Immature natural killer cell (primary cell): ENCODE results near the gene TOP3A. TPM values are rescaled to one million over a fixed set of nuclear protein-coding genes. Genes with fewer than 3 reads are reported as not detected.

Source experiments
- DNase-seq, 3 donors: peaks; one replicate each; pipeline ENCODE4 v3.0.0; 2022; ENCODE audit warnings: mixed read lengths in 1 of 3
- H3K27ac Mint-ChIP-seq, 6 donors: one replicate each; pipeline ENCODE4 v1.8.0; 2020; ENCODE audit warnings: mixed read lengths in 6 of 6, mild to moderate bottlenecking in 5 of 6, inconsistent platforms in 4 of 6, moderate library complexity in 3 of 6
- H3K27me3 Mint-ChIP-seq, 3 donors: one replicate each; pipeline ENCODE4 v1.8.0; 2020 to 2021; ENCODE audit warnings: low read depth in 3 of 3, mild to moderate bottlenecking in 3 of 3, mixed read lengths in 3 of 3, moderate library complexity in 3 of 3, inconsistent platforms in 1 of 3
- H3K36me3 Mint-ChIP-seq, 3 donors: one replicate each; pipeline ENCODE4 v1.8.0; 2020; ENCODE audit warnings: mixed read lengths in 3 of 3, inconsistent platforms in 2 of 3, mild to moderate bottlenecking in 2 of 3
- H3K4me1 Mint-ChIP-seq, 2 donors: one replicate each; pipeline ENCODE4 v1.8.0; 2020; ENCODE audit warnings: inconsistent platforms in 2 of 2, mild to moderate bottlenecking in 2 of 2, mixed read lengths in 2 of 2, moderate library complexity in 1 of 2
- H3K4me3 Mint-ChIP-seq, 5 donors: one replicate each; pipeline ENCODE4 v1.8.0; 2020; ENCODE audit warnings: mild to moderate bottlenecking in 5 of 5, mixed read lengths in 5 of 5, inconsistent platforms in 3 of 5, moderate library complexity in 3 of 5
- H3K9me3 Mint-ChIP-seq, 6 donors: one replicate each; pipeline ENCODE4 v1.8.0; 2020; ENCODE audit warnings: mild to moderate bottlenecking in 6 of 6, mixed read lengths in 6 of 6, inconsistent platforms in 4 of 6, moderate library complexity in 3 of 6
- polyA plus RNA-seq, 3 donors: library from polyadenylated mRNA; unstranded; fragments of 300-500 nt; fragmentation: Illumina TruSeq; gene quantifications; one replicate each; pipeline ENCODE4 v1.2.3, GENCODE V29; 2021

Gene TOP3A
- polyA plus RNA-seq, 3 donors from 2014 or later = 4.8 to 32.7 (median 15.2) TPM

DNA sequence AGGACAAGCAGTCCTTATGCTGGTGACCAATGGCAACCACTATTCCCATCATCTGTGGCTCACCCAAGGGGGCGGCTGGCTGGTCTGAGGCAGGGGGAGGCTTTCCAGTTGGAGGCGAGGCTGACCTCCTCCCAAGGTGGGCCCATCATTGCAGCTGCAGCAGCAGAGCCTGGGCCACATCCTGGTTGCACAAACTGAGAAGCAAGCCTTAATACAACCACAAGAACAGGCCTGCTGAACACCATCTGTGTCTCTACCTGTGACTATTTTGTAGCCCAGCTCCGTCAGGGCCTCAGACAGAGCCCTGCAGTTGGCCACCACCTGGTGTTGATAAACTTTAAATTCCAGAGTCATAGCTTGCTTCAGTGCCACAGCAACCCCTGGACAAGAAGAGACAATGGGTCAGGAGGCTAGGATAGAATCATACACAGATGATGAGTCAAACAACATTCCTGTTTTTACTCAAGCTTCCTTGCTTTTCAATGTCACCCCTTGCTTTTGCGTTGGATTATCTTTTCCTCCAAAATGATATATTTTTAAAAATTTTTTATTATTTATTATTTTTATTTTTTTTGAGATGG, 18.2 kb upstream of the TOP3A start:
- DNase-seq = no peak
- peaks cover 0 to 10% (median 0%) of the 10 kb centered on the region in 3 donors for H3K36me3 Mint-ChIP-seq

GRCh38 chr17:18331879-18332278, 17.1 kb upstream of the TOP3A start:
- Mint-ChIP-seq H3K27me3 (no peaks in the 10 kb centered on the region), H3K4me3 (peak overlapping the region in 1 of 5 donors; percentile 43), H3K4me1 (peaks cover 7 to 9% of the 10 kb centered on the region in 2 donors), H3K27ac (peak overlapping the region in 4 of 6 donors; percentile 48 to 89 (median 77)), H3K36me3 (peaks cover 0 to 6% (median 0%) of the 10 kb centered on the region in 3 donors), H3K9me3 (no peaks in the 10 kb centered on the region)
- DNase-seq = peak in 1 of 3 donors; percentile 14

More for the DNA sequence above, 18.2 kb upstream of the TOP3A start:
- H3K27me3 Mint-ChIP-seq = no peaks in the 10 kb centered on the region
- H3K4me1 Mint-ChIP-seq = peaks cover 7 to 9% of the 10 kb centered on the region in 2 donors
- no peak overlapping the region for H3K4me3 Mint-ChIP-seq
- peak overlapping the region in 1 of 6 donors; percentile 72 for H3K27ac Mint-ChIP-seq
- H3K9me3 Mint-ChIP-seq = no peaks in the 10 kb centered on the region

GRCh38 chr17:18328643-18329204, 13.9 kb upstream of the TOP3A start:
- H3K4me3 Mint-ChIP-seq = no peak overlapping the region
- peak overlapping the region in 1 of 6 donors; percentile 42 for H3K27ac Mint-ChIP-seq
- peaks cover 0 to 11% (median 0%) of the 10 kb centered on the region in 3 donors for H3K36me3 Mint-ChIP-seq
- H3K27me3 Mint-ChIP-seq = no peaks in the 10 kb centered on the region
- H3K9me3 Mint-ChIP-seq = no peaks in the 10 kb centered on the region
- peaks cover 7 to 25% of the 10 kb centered on the region in 2 donors for H3K4me1 Mint-ChIP-seq
- no peak for DNase-seq

- Mint-ChIP-seq H3K36me3 (peaks cover 0 to 14% (median 0%) of the 10 kb centered on the region in 3 donors), H3K4me1 (peaks cover 7 to 25% of the 10 kb centered on the region in 2 donors), H3K27me3 (no peaks in the 10 kb centered on the region), H3K9me3 (no peaks in the 10 kb centered on the region), H3K27ac (no peak overlapping the region), H3K4me3 (no peak overlapping the region)
- no peak for DNase-seq
Measured at GRCh38 chr17:18327556-18327955, 12.8 kb upstream of the TOP3A start.

- H3K27ac Mint-ChIP-seq = no peak overlapping the region
- H3K4me3 Mint-ChIP-seq = no peak overlapping the region
- H3K27me3 Mint-ChIP-seq = no peaks in the 10 kb centered on the region
- H3K4me1 Mint-ChIP-seq = peaks cover 6 to 24% of the 10 kb centered on the region in 2 donors
- H3K9me3 Mint-ChIP-seq = no peaks in the 10 kb centered on the region
- peaks cover 0 to 14% (median 0%) of the 10 kb centered on the region in 3 donors for H3K36me3 Mint-ChIP-seq
- DNase-seq = no peak
Measured at GRCh38 chr17:18327093-18327492, 12.3 kb upstream of the TOP3A start.

DNA sequence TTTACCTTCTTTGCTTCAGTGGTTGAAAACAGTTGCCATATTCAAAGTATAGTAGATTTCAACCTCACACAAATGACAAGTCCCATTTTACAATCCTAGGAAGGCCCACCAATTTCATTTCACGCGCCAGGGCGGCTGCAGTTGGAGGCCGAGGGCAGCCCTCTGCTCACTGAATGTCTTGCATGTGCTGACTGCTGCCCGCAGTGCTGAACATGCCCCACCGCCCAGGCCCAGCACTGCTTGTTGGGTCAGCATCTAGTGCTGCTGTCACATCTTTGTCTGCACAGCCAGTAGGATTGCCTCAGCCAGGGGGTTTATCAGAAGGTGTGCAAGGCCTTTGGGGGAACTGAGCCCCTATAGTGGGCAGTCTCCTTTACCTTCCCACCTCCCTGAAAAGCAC, 11.8 kb upstream of the TOP3A start:
- H3K27ac Mint-ChIP-seq = no peak overlapping the region
- H3K27me3 Mint-ChIP-seq = no peaks in the 10 kb centered on the region
- no peak for DNase-seq
- no peaks in the 10 kb centered on the region for H3K9me3 Mint-ChIP-seq
- no peak overlapping the region for H3K4me3 Mint-ChIP-seq
- H3K4me1 Mint-ChIP-seq = peaks cover under 1 to 23% of the 10 kb centered on the region in 2 donors
- peaks cover 0 to 14% (median 0%) of the 10 kb centered on the region in 3 donors for H3K36me3 Mint-ChIP-seq

DNA sequence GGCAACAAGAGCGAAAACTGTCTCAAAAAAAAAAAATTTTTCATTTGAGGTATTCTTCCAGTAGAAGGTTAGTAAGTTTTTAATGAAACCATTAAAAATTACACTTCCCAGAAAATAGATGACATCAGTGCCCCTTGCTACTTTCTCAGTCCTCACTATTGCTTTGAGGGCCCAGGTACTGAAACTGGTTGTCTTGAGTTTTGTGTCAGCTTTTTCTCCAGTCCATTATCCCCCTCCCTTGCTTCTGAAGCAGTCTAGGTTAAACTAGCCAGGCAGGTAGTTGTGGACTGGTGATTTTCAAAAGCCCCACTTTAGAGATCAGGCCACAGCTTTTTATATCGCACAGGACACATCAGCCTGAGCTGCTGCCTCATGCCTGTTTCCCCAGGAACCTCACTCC, 11.2 kb upstream of the TOP3A start:
- Mint-ChIP-seq H3K27ac (no peak overlapping the region), H3K4me3 (no peak overlapping the region), H3K9me3 (no peaks in the 10 kb centered on the region), H3K36me3 (peaks cover 0 to 14% (median 0%) of the 10 kb centered on the region in 3 donors), H3K27me3 (peaks cover 0 to 2% (median 0%) of the 10 kb centered on the region in 3 donors), H3K4me1 (peaks cover 0 to 26% of the 10 kb centered on the region in 2 donors)
- no peak for DNase-seq

DNA sequence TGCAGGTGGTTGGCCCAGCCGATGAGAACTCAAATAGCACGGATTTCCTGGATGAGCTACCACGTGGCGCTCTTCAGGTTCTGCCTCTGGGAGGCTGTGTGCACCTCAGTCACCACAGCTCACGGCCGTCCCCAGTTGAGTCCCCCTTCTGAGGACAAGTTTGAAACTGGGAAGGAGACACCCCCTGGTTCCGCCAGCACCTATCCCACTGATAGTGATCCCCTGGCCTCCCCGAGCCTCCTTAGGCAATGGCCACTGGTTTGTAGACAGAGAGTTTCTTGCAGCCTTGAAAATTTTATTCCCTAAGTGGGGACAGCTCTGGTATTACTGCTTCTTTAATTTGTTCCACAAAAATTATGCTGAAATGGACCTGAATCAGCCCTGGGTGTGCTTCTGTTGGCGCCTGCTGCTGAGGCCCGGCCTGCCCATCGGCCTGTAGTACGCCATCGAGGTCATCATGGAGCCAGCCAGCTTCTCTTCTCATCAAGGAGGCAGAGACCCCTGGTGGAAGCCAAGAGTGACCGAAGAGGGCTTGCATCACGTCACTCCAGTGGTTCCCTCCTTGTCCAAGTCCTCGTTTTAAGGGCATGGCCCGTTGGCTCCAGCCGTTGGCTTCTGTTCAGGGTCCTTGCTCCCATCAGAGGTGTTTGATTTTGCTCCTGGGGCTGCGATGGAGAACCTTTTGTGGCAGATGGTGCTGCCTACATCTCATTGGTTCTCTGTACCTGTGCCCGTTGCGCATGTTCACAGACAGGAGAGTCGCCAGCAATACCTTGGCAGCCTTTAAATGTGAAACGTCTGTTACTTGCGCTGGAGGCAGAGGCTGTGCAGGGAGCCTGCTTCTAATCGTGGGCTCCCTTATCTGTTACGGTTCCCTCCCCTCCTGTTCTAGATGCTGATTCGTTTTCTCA, 9.6 kb upstream of the TOP3A start:
- H3K4me3 Mint-ChIP-seq = no peak overlapping the region
- no peaks in the 10 kb centered on the region for H3K9me3 Mint-ChIP-seq
- H3K4me1 Mint-ChIP-seq = peaks cover 15 to 43% of the 10 kb centered on the region in 2 donors
- peaks cover 0 to 2% (median 2%) of the 10 kb centered on the region in 3 donors for H3K27me3 Mint-ChIP-seq
- peaks cover 0 to 14% (median 6%) of the 10 kb centered on the region in 3 donors for H3K36me3 Mint-ChIP-seq
- no peak for DNase-seq
- peak overlapping the region in 1 of 6 donors; percentile 21 for H3K27ac Mint-ChIP-seq

DNA sequence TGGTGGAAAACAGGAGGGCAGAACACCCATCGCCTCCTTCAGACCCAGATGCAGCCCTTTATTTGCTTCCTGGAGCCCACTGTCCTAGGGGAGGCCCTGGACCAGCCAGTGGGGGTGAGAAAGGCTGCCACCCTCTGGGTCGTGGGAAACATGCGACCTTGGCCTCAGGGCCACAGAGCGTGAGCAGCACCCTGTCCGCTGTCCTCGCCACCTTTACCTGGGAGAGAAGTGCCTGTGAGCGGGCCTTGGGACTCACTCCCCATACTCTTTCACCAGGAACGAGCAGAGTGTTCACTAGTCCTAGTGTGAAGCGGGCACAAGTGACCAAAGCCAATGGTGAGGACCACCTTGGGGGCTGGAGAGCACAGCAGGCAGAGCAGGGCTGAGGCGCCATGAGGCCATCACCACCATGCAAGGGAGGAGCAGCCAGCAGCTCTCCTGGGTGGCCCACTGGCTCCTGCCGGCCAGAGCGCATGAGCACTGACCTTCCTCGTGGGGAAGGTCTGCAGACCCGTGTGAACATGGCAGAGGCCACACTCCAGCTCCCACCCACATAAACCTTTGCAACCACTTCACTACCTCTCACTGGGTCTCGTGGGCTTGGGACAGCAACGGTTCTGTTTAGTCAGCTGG, 8.8 kb upstream of the TOP3A start:
- H3K4me1 Mint-ChIP-seq = peaks cover 23 to 51% of the 10 kb centered on the region in 2 donors
- H3K36me3 Mint-ChIP-seq = peaks cover 0 to 14% (median 7%) of the 10 kb centered on the region in 3 donors
- H3K27ac Mint-ChIP-seq = no peak overlapping the region
- H3K4me3 Mint-ChIP-seq = no peak overlapping the region
- no peaks in the 10 kb centered on the region for H3K9me3 Mint-ChIP-seq
- no peak for DNase-seq
- H3K27me3 Mint-ChIP-seq = peaks cover 0 to 2% (median 2%) of the 10 kb centered on the region in 3 donors

- peak overlapping the region in 1 of 6 donors; percentile 71 for H3K27ac Mint-ChIP-seq
Measured at GRCh38 chr17:18323007-18323406, 8.2 kb upstream of the TOP3A start.

DNA sequence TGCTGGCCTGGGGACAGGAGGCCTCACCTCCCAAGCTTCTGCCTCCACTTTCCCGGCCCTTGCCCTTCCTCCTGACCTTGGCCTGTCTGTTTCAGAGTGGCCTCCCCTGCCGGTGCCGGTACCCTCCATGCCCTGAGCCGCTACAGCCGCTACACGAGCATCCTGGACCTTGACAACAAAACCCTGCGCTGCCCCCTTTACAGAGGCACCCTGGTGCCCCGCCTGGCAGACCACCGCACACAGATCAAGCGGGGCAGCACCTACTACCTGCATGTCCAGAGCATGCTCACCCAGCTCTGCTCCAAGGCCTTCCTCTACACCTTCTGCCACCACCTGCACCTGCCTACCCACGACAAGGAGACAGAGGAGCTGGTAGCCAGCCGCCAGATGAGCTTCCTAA, 7.7 kb upstream of the TOP3A start:
- Mint-ChIP-seq H3K4me1 (peaks cover 34 to 62% of the 10 kb centered on the region in 2 donors), H3K27ac (peak overlapping the region in 2 of 6 donors; percentile 29 to 46), H3K36me3 (peaks cover 0 to 16% (median 7%) of the 10 kb centered on the region in 3 donors), H3K9me3 (no peaks in the 10 kb centered on the region), H3K27me3 (peaks cover 0 to 2% (median 2%) of the 10 kb centered on the region in 3 donors), H3K4me3 (no peak overlapping the region)
- DNase-seq = no peak

More at GRCh38 chr17:18323007-18323406, 8.2 kb upstream of the TOP3A start:
- DNase-seq = no peak
- H3K4me1 Mint-ChIP-seq = peaks cover 29 to 57% of the 10 kb centered on the region in 2 donors
- no peak overlapping the region for H3K4me3 Mint-ChIP-seq
- H3K36me3 Mint-ChIP-seq = peaks cover 0 to 14% (median 7%) of the 10 kb centered on the region in 3 donors
- H3K9me3 Mint-ChIP-seq = no peaks in the 10 kb centered on the region
- peaks cover 0 to 2% (median 2%) of the 10 kb centered on the region in 3 donors for H3K27me3 Mint-ChIP-seq

GRCh38 chr17:18321309-18321708, 6.5 kb upstream of the TOP3A start:
- DNase-seq = no peak
- H3K4me1 Mint-ChIP-seq = peaks cover 46 to 68% of the 10 kb centered on the region in 2 donors

GRCh38 chr17:18320301-18320700, 5.5 kb upstream of the TOP3A start:
- H3K27me3 Mint-ChIP-seq = peaks cover 0 to 6% (median 2%) of the 10 kb centered on the region in 3 donors
- H3K4me3 Mint-ChIP-seq = no peak overlapping the region
- H3K27ac Mint-ChIP-seq = no peak overlapping the region
- H3K36me3 Mint-ChIP-seq = peaks cover 0 to 20% (median 13%) of the 10 kb centered on the region in 3 donors
- peaks cover 56 to 77% of the 10 kb centered on the region in 2 donors for H3K4me1 Mint-ChIP-seq
- H3K9me3 Mint-ChIP-seq = no peaks in the 10 kb centered on the region
- DNase-seq = no peak

More at GRCh38 chr17:18321309-18321708, 6.5 kb upstream of the TOP3A start:
- H3K36me3 Mint-ChIP-seq = peaks cover 0 to 20% (median 13%) of the 10 kb centered on the region in 3 donors
- no peak overlapping the region for H3K27ac Mint-ChIP-seq
- no peaks in the 10 kb centered on the region for H3K9me3 Mint-ChIP-seq
- H3K4me3 Mint-ChIP-seq = no peak overlapping the region
- H3K27me3 Mint-ChIP-seq = peaks cover 0 to 2% (median 2%) of the 10 kb centered on the region in 3 donors
